Measurements from ENCODE around the gene RPL13A.

RPL13A gene

GRCh38 chr19:49475191-49475917, 12.1 kb upstream of the RPL13A start:
- DNase-seq: no peak
- intact Hi-C loops (cut with DNase I): loop anchor here (2.0 kb wide), 1 partner anchor 71 kb away; no protein-coding TSS in a partner anchor

GRCh38 chr19:49475995-49476880, 11.2 kb upstream of the RPL13A start:
- peak in 21 of 42 donors; percentile 20 to 68 (median 42) for DNase-seq
- intact Hi-C loops (cut with DNase I): loop anchor here (2.0 kb wide), 1 partner anchor 71 kb away; no protein-coding TSS in a partner anchor

- intact Hi-C loops (cut with DNase I): no loop called here
Measured at GRCh38 chr19:49479975-49480628, 7.3 kb upstream of the RPL13A start.

GRCh38 chr19:49481020-49481683, 6.3 kb upstream of the RPL13A start:
- intact Hi-C loops (cut with DNase I): no loop called here
- no peak for DNase-seq

More at GRCh38 chr19:49479975-49480628, 7.3 kb upstream of the RPL13A start:
- no peak for DNase-seq

GRCh38 chr19:49486232-49486631, 1.2 kb upstream of the RPL13A start:
- no peak for DNase-seq
- intact Hi-C loops (cut with DNase I): no loop called here

- intact Hi-C loops (cut with DNase I): no loop called here
- DNase-seq: peak in 2 of 42 donors; percentile 14 to 25
Measured at GRCh38 chr19:49486710-49487276, 615 bp upstream of the RPL13A start.

- intact Hi-C loops (cut with DNase I): no loop called here
- no peak for DNase-seq
Measured at GRCh38 chr19:49488046-49488862, 846 bp downstream of the RPL13A start.

- intact Hi-C loops (cut with DNase I): no loop called here
Measured at GRCh38 chr19:49488863-49489537, 1.6 kb downstream of the RPL13A start.

GRCh38 chr19:49489601-49490167, 2.3 kb downstream of the RPL13A start:
- intact Hi-C loops (cut with DNase I): no loop called here
- no peak for DNase-seq

More at GRCh38 chr19:49488863-49489537, 1.6 kb downstream of the RPL13A start:
- DNase-seq: no peak

GRCh38 chr19:49490287-49491029, 3.0 kb downstream of the RPL13A start:
- DNase-seq: no peak
- intact Hi-C loops (cut with DNase I): no loop called here

- intact Hi-C loops (cut with DNase I): no loop called here
- no peak for DNase-seq
Measured at GRCh38 chr19:49491030-49491803, 3.8 kb downstream of the RPL13A start.

GRCh38 chr19:49491804-49492572, 4.6 kb downstream of the RPL13A start:
- intact Hi-C loops (cut with DNase I): no loop called here
- peak in 1 of 42 donors; percentile 27 for DNase-seq

- intact Hi-C loops (cut with DNase I): no loop called here
Measured at GRCh38 chr19:49492573-49493405, 5.4 kb downstream of the RPL13A start.

GRCh38 chr19:49496574-49497008, 9.2 kb downstream of the RPL13A start:
- DNase-seq: no peak
- intact Hi-C loops (cut with DNase I): no loop called here

More at GRCh38 chr19:49492573-49493405, 5.4 kb downstream of the RPL13A start:
- DNase-seq: no peak
